ENCODE data around the gene FAM184A. TPM values are rescaled to one million over a fixed set of nuclear protein-coding genes. Genes with fewer than 3 reads are reported as not detected.

The FAM184A gene
- polyA plus RNA-seq, 1 experiment = not detected

GRCh38 chr6:118959903-118960302, 118.6 kb downstream of the FAM184A start:
- DNase-seq (ENCODE audit: low read depth) = no peak
- Histone ChIP-seq H3K4me3 (ENCODE audit: low read depth, low read length) (no peak overlapping the region), H3K36me3 (ENCODE audit: control insufficient read depth, insufficient read depth, low read length) (no peaks in the 10 kb centered on the region), H3K27me3 (ENCODE audit: control insufficient read depth, insufficient read depth, low read length) (no peaks in the 10 kb centered on the region)
- TF ChIP-seq CTCF (IDR thresholded peaks at IDR 0.05; ENCODE audit: insufficient read depth, low read depth, low read length) = no peak
- POLR2A ChIA-PET = no interaction called here
- CTCF ChIA-PET = interaction anchor here (1.1 to 1.3 kb wide), 2 partner anchors 151 to 153 kb away, joined by 3 read pairs; no protein-coding TSS in a partner anchor

DNA sequence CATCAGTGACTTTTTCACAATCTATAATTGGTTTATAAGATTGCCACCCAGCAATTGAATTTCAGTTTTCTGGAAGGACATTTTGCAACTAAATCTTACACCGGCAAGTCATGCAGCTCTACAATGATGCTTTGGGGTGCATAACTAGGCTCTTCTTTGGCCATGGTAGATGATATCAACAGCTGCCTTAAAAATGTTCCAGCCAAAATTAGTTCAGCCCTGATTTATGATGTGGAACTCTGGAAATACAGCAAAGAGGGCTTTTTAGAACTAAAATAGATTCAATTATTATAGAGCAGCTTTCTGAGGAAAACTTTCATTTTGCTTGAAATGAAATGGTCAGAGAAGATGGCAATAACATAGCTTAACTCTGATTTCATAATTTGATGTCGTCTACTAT, 125.1 kb downstream of the FAM184A start:
- no peak for TF ChIP-seq CTCF (IDR thresholded peaks at IDR 0.05; ENCODE audit: insufficient read depth, low read depth, low read length)
- ChIA-PET CTCF (interaction anchor here (0.6 to 1.0 kb wide), 2 partner anchors 9 to 10 kb away, joined by 3 read pairs; no protein-coding TSS in a partner anchor), POLR2A (no interaction called here)
- Histone ChIP-seq H3K4me3 (ENCODE audit: low read depth, low read length) (no peak overlapping the region), H3K27me3 (ENCODE audit: control insufficient read depth, insufficient read depth, low read length) (no peaks in the 10 kb centered on the region), H3K36me3 (ENCODE audit: control insufficient read depth, insufficient read depth, low read length) (no peaks in the 10 kb centered on the region)
- no peak for DNase-seq (ENCODE audit: low read depth)

GRCh38 chr6:118952683-118953082, 125.8 kb downstream of the FAM184A start:
- TF ChIP-seq CTCF (IDR thresholded peaks at IDR 0.05; ENCODE audit: insufficient read depth, low read depth, low read length) = no peak
- CTCF ChIA-PET = interaction anchor here (1.0 kb wide), 1 partner anchor 10 kb away, joined by 3 read pairs; no protein-coding TSS in a partner anchor

GRCh38 chr6:118945217-118945616, 133.2 kb downstream of the FAM184A start:
- Histone ChIP-seq H3K27me3 (ENCODE audit: control insufficient read depth, insufficient read depth, low read length) (no peaks in the 10 kb centered on the region), H3K36me3 (ENCODE audit: control insufficient read depth, insufficient read depth, low read length) (no peaks in the 10 kb centered on the region), H3K4me3 (ENCODE audit: low read depth, low read length) (no peak overlapping the region)
- no peak for TF ChIP-seq CTCF (IDR thresholded peaks at IDR 0.05; ENCODE audit: insufficient read depth, low read depth, low read length)
- DNase-seq (ENCODE audit: low read depth) = no peak
- CTCF ChIA-PET = no interaction called here
- POLR2A ChIA-PET = no interaction called here

More at GRCh38 chr6:118952683-118953082, 125.8 kb downstream of the FAM184A start:
- no peaks in the 10 kb centered on the region for H3K27me3 ChIP-seq (ENCODE audit: control insufficient read depth, insufficient read depth, low read length)
- no peak overlapping the region for H3K4me3 ChIP-seq (ENCODE audit: low read depth, low read length)
- no peaks in the 10 kb centered on the region for H3K36me3 ChIP-seq (ENCODE audit: control insufficient read depth, insufficient read depth, low read length)
- DNase-seq (ENCODE audit: low read depth) = no peak
- POLR2A ChIA-PET = no interaction called here

DNA sequence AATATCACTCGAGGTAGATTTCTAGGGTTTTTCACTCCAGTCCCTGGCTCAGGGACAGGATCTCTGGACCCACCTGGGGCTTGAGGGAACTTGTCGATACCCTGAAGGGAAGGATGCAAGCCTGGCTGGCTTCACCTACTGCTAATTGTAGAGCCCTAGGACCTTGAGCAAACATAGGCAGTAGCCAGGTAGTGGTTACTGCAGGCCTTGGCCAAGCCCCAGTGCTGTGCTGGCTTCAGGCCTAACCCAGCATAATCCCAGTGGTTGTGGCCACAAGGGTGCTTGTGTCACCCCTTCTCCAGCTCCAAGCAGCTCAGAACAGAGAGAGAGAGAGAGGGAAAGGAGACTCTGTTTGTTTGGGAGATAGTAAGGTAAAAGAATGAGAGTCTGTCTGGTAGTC, 137.7 kb downstream of the FAM184A start:
- POLR2A ChIA-PET = no interaction called here
- CTCF ChIA-PET = no interaction called here

More for the DNA sequence above, 137.7 kb downstream of the FAM184A start:
- no peaks in the 10 kb centered on the region for H3K27me3 ChIP-seq (ENCODE audit: control insufficient read depth, insufficient read depth, low read length)
- no peaks in the 10 kb centered on the region for H3K36me3 ChIP-seq (ENCODE audit: control insufficient read depth, insufficient read depth, low read length)
- H3K4me3 ChIP-seq (ENCODE audit: low read depth, low read length) = no peak overlapping the region
- no peak for TF ChIP-seq CTCF (IDR thresholded peaks at IDR 0.05; ENCODE audit: insufficient read depth, low read depth, low read length)
- no peak for DNase-seq (ENCODE audit: low read depth)
